Vagina (tissue), 2 donors: Measurements from ENCODE around the gene GSTO2. TPM values are rescaled to one million over a fixed set of nuclear protein-coding genes. Genes with fewer than 3 reads are reported as not detected.

ENCODE experiments used
- DNase-seq, 2 donors: peaks; one replicate each; pipeline ENCODE4 v3.0.0-alpha.2; 2017; ENCODE audit errors: extremely low spot score in 2 of 2
- H3K27ac ChIP-seq: fragments of 200-600 bp; sonication (generic); one replicate; pipeline ENCODE4 v1.5.1; 2019
- H3K27me3 ChIP-seq: fragments of 200-600 bp; sonication (generic); one replicate; pipeline ENCODE4 v1.5.1; 2019
- H3K36me3 ChIP-seq, 2 donors: fragments of 200-600 bp; sonication (generic); one replicate each; pipeline ENCODE4 v1.5.1; 2017 to 2019
- H3K4me1 ChIP-seq: fragments of 200-600 bp; sonication (generic); one replicate; pipeline ENCODE4 v1.5.1; 2019
- H3K4me3 ChIP-seq, 2 donors: fragments of 200-600 bp; sonication (generic); 1 replicate in 1 of 2; 2 replicates in 1 of 2; pipeline ENCODE4 v1.5.1; 2016 to 2019
- H3K9me3 ChIP-seq: fragments of 200-600 bp; sonication (generic); one replicate; pipeline ENCODE4 v1.5.1; 2019
- CTCF ChIP-seq, 3 experiments: fragments of 450-650 bp in 2 of 3; fragments of 200-600 bp in 1 of 3; sonication (generic) in 1 of 3; IDR thresholded peaks; one replicate each; pipeline ENCODE4 v1.5.1; 2017 to 2019; ENCODE audit warnings: antibody characterized with exemption in 3 of 3, mild to moderate bottlenecking in 2 of 3, moderate library complexity in 2 of 3
- POLR2A ChIP-seq, 2 donors: fragments of 450-650 bp; IDR thresholded peaks; one replicate each; pipeline ENCODE4 v1.6.1; 2017; ENCODE audit warnings: antibody characterized with exemption in 2 of 2, mild to moderate bottlenecking in 2 of 2, moderate library complexity in 2 of 2
- POLR2AphosphoS5 ChIP-seq, 2 donors: sonication (generic); formaldehyde crosslinking; IDR thresholded peaks; one replicate each; pipeline ENCODE4 v1.9.0; 2017; ENCODE audit warnings: antibody characterized with exemption in 2 of 2, mild to moderate bottlenecking in 2 of 2, low read depth in 1 of 2; ENCODE audit not compliant: insufficient read depth in 1 of 2
- intact Hi-C: fragments of 100-400 bp; cut with DNase I; formaldehyde crosslinking; loops from one replicate; pipeline ENCODE4 v1.15.1; 2023
- total RNA-seq: library from RNA; depleted of rRNA; stranded (reverse); fragments of >200 nt; gene quantifications from one replicate; pipeline ENCODE4 v1.2.3, GENCODE V29; 2016

The GSTO2 gene
- total RNA-seq, 1 donor from 2014 or later, result 13.8 TPM

- Histone ChIP-seq H3K27ac (peak within 1 kb of the TSS; percentile 13), H3K4me1 (peaks cover 13% of the 10 kb centered on the region), H3K9me3 (no peaks in the 10 kb centered on the region), H3K4me3 (peak within 1 kb of the TSS; percentile 91 to 95), H3K36me3 (no peaks in the 10 kb centered on the region), H3K27me3 (no peaks in the 10 kb centered on the region)
- peak in 1 of 2 donors; percentile 98 for DNase-seq
- intact Hi-C loops, result no loop called here
- TF ChIP-seq POLR2AphosphoS5 (IDR thresholded peaks at IDR 0.05; ENCODE audit: insufficient read depth in 1 of 2, low read depth in 1 of 2) (peak; percentile 53 to 68), POLR2A (IDR thresholded peaks at IDR 0.05) (no peak), CTCF (IDR thresholded peaks at IDR 0.05) (no peak)
Measured at GRCh38 chr10:104231784-104232612, 37.0 kb upstream of the GSTO2 start, which contains the start of gene CFAP43. CFAP43 (minus strand) TSS chr10:104232364; CDS start chr10:104232246, 118 bp downstream.

- TF ChIP-seq POLR2AphosphoS5 (IDR thresholded peaks at IDR 0.05; ENCODE audit: insufficient read depth in 1 of 2, low read depth in 1 of 2), result no peak
- no peak for TF ChIP-seq POLR2A (IDR thresholded peaks at IDR 0.05)
- no peak for TF ChIP-seq CTCF (IDR thresholded peaks at IDR 0.05)
- no peak overlapping the region for H3K27ac ChIP-seq
- no peaks in the 10 kb centered on the region for H3K36me3 ChIP-seq
- H3K4me3 ChIP-seq, result peak overlapping the region; percentile 91 to 95
- intact Hi-C loops, result no loop called here
- DNase-seq, result no peak
- H3K27me3 ChIP-seq, result no peaks in the 10 kb centered on the region
- no peaks in the 10 kb centered on the region for H3K9me3 ChIP-seq
- H3K4me1 ChIP-seq, result peaks cover 13% of the 10 kb centered on the region
Measured at GRCh38 chr10:104232613-104233102, 36.3 kb upstream of the GSTO2 start.

- Histone ChIP-seq H3K4me3 (no peak overlapping the region), H3K27ac (no peak overlapping the region), H3K36me3 (no peaks in the 10 kb centered on the region), H3K9me3 (no peaks in the 10 kb centered on the region), H3K27me3 (no peaks in the 10 kb centered on the region), H3K4me1 (peaks cover 13% of the 10 kb centered on the region)
- DNase-seq, result no peak
- intact Hi-C loops, result no loop called here
- TF ChIP-seq CTCF (IDR thresholded peaks at IDR 0.05) (no peak), POLR2A (IDR thresholded peaks at IDR 0.05) (no peak), POLR2AphosphoS5 (IDR thresholded peaks at IDR 0.05; ENCODE audit: insufficient read depth in 1 of 2, low read depth in 1 of 2) (no peak)
Measured at GRCh38 chr10:104233817-104234216, 35.2 kb upstream of the GSTO2 start.

- Histone ChIP-seq H3K4me1 (peaks cover 13% of the 10 kb centered on the region), H3K9me3 (no peaks in the 10 kb centered on the region), H3K4me3 (no peak overlapping the region), H3K27ac (no peak overlapping the region), H3K36me3 (no peaks in the 10 kb centered on the region), H3K27me3 (no peaks in the 10 kb centered on the region)
- intact Hi-C loops, result no loop called here
- no peak for TF ChIP-seq POLR2A (IDR thresholded peaks at IDR 0.05)
- no peak for TF ChIP-seq POLR2AphosphoS5 (IDR thresholded peaks at IDR 0.05; ENCODE audit: insufficient read depth in 1 of 2, low read depth in 1 of 2)
- TF ChIP-seq CTCF (IDR thresholded peaks at IDR 0.05), result no peak
- DNase-seq, result no peak
Measured at GRCh38 chr10:104234934-104235333, 34.0 kb upstream of the GSTO2 start.

- TF ChIP-seq CTCF (IDR thresholded peaks at IDR 0.05), result no peak
- TF ChIP-seq POLR2AphosphoS5 (IDR thresholded peaks at IDR 0.05; ENCODE audit: insufficient read depth in 1 of 2, low read depth in 1 of 2), result no peak
- TF ChIP-seq POLR2A (IDR thresholded peaks at IDR 0.05), result no peak
- Histone ChIP-seq H3K36me3 (no peaks in the 10 kb centered on the region), H3K27me3 (no peaks in the 10 kb centered on the region), H3K27ac (no peak overlapping the region), H3K9me3 (no peaks in the 10 kb centered on the region), H3K4me3 (no peak overlapping the region), H3K4me1 (peaks cover 13% of the 10 kb centered on the region)
- intact Hi-C loops, result no loop called here
- DNase-seq, result no peak
Measured at GRCh38 chr10:104235801-104236200, 33.2 kb upstream of the GSTO2 start.
